GM21360 (cell line): ENCODE data around the gene SLC16A7.
"Not testable (repeated sequence)": the region's sequence is repeated elsewhere in the genome, so short reads cannot be mapped to it uniquely, and the experiment has no call there.

Experiments
- ATAC-seq: cut with Tn5 transposase; IDR thresholded peaks from one replicate; pipeline ENCODE4 v1.9.1; 2021; ENCODE audit warnings: mild to moderate bottlenecking, moderate library complexity; ENCODE audit not compliant: unreplicated experiment

Gene SLC16A7

GRCh38 chr12:59733200-59733599 is 137.4 kb downstream of the SLC16A7 start:
- ATAC-seq, result no peak

GRCh38 chr12:59734371-59734770 is 138.5 kb downstream of the SLC16A7 start:
- ATAC-seq, result no peak

- ATAC-seq, result no peak
These were observed 139.4 kb downstream of the SLC16A7 start for GRCh38 chr12:59735231-59735630.

GRCh38 chr12:59736359-59736758 is 140.5 kb downstream of the SLC16A7 start:
- no peak for ATAC-seq

- no peak for ATAC-seq
These were observed 141.0 kb downstream of the SLC16A7 start for GRCh38 chr12:59736786-59737185.

- ATAC-seq, result no peak
These were observed 142.1 kb downstream of the SLC16A7 start for GRCh38 chr12:59737725-59738463.

- ATAC-seq, result no peak
These were observed 147.0 kb downstream of the SLC16A7 start for GRCh38 chr12:59742841-59743240.

- ATAC-seq, result no peak
These were observed 148.7 kb downstream of the SLC16A7 start for GRCh38 chr12:59744564-59744963.

GRCh38 chr12:59751091-59751490 is 155.3 kb downstream of the SLC16A7 start:
- not testable (repeated sequence) for ATAC-seq

- ATAC-seq, result no peak
These were observed 165.7 kb downstream of the SLC16A7 start for GRCh38 chr12:59761542-59761941.

- ATAC-seq, result no peak
These were observed 168.0 kb downstream of the SLC16A7 start for GRCh38 chr12:59763835-59764234.

GRCh38 chr12:59768031-59768430 is 172.2 kb downstream of the SLC16A7 start:
- no peak for ATAC-seq

- ATAC-seq, result no peak
These were observed 184.8 kb downstream of the SLC16A7 start for GRCh38 chr12:59780605-59781135.

GRCh38 chr12:59787610-59788009 is 191.8 kb downstream of the SLC16A7 start:
- no peak for ATAC-seq

- no peak for ATAC-seq
These were observed 196.8 kb downstream of the SLC16A7 start for GRCh38 chr12:59792647-59793046.

- no peak for ATAC-seq
These were observed 207.9 kb downstream of the SLC16A7 start for GRCh38 chr12:59803735-59804134.

- ATAC-seq, result peak; percentile 85
These were observed 212.6 kb downstream of the SLC16A7 start for GRCh38 chr12:59808317-59808910.

GRCh38 chr12:59811991-59812390 is 216.2 kb downstream of the SLC16A7 start:
- no peak for ATAC-seq

GRCh38 chr12:59812716-59813115 is 216.9 kb downstream of the SLC16A7 start:
- no peak for ATAC-seq

GRCh38 chr12:59820594-59821011 is 224.8 kb downstream of the SLC16A7 start:
- no peak for ATAC-seq

GRCh38 chr12:59823567-59823966 is 227.7 kb downstream of the SLC16A7 start:
- no peak for ATAC-seq

GRCh38 chr12:59827767-59828166 is 231.9 kb downstream of the SLC16A7 start:
- no peak for ATAC-seq
